Muscle of back (tissue), 11 donors: ENCODE data around the gene PPM1H. TPM values are rescaled to one million over a fixed set of nuclear protein-coding genes. Genes with fewer than 3 reads are reported as not detected.
"Not testable (repeated sequence)": the region's sequence is repeated elsewhere in the genome, so short reads cannot be mapped to it uniquely, and the experiment has no call there.

ENCODE experiments used
- DNase-seq, 3 donors: peaks; one replicate each; pipeline versions ENCODE4 v3.0.0 to v3.0.0-alpha.2; 2013
- polyA plus RNA-seq, 10 donors: library from polyadenylated mRNA; unstranded; fragments of 120-200 nt; gene quantifications; one replicate each; pipeline ENCODE4 v1.2.1, GENCODE V29; 2013; ENCODE audit not compliant: insufficient read length in 10 of 10

The PPM1H gene
- polyA plus RNA-seq, 10 donors, result 2.8 to 4.9 (median 3.5) TPM

GRCh38 chr12:62689042-62689839, 245.7 kb downstream of the PPM1H start:
- DNase-seq, result no peak

DNA sequence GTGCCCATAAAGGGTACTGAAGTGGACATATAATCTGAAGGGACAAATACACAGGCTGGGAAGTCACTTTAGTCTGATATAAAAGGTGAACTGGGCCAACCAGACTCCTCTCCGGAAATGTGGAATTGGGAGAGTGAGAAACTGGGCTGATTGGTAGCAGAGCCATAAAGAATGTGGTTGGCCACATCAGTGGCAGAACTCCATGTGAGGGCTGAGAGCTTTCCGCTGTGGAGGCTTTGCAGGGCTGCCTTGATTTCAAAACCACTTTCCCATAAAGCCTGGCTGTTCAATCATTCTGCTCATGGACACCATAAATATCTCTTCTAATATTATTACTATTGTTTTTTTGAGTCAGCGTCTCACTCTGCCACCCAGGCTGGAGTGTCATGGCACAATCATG, 248.0 kb downstream of the PPM1H start:
- DNase-seq, result no peak

GRCh38 chr12:62684570-62685295, 250.2 kb downstream of the PPM1H start:
- DNase-seq, result peak; percentile 89 to 95 (median 90)

- peak; percentile 94 to 98 (median 96) for DNase-seq
Observed at GRCh38 chr12:62683776-62684569, 251.0 kb downstream of the PPM1H start.

- DNase-seq, result no peak
Observed at GRCh38 chr12:62681306-62681705, 253.6 kb downstream of the PPM1H start.

GRCh38 chr12:62679608-62680007, 255.3 kb downstream of the PPM1H start:
- DNase-seq, result no peak

- DNase-seq, result no peak
Observed at GRCh38 chr12:62677355-62677754, 257.6 kb downstream of the PPM1H start.

GRCh38 chr12:62676521-62677307, 258.2 kb downstream of the PPM1H start:
- DNase-seq, result no peak

- DNase-seq, result no peak
Observed at GRCh38 chr12:62673028-62673815, 261.7 kb downstream of the PPM1H start.

DNA sequence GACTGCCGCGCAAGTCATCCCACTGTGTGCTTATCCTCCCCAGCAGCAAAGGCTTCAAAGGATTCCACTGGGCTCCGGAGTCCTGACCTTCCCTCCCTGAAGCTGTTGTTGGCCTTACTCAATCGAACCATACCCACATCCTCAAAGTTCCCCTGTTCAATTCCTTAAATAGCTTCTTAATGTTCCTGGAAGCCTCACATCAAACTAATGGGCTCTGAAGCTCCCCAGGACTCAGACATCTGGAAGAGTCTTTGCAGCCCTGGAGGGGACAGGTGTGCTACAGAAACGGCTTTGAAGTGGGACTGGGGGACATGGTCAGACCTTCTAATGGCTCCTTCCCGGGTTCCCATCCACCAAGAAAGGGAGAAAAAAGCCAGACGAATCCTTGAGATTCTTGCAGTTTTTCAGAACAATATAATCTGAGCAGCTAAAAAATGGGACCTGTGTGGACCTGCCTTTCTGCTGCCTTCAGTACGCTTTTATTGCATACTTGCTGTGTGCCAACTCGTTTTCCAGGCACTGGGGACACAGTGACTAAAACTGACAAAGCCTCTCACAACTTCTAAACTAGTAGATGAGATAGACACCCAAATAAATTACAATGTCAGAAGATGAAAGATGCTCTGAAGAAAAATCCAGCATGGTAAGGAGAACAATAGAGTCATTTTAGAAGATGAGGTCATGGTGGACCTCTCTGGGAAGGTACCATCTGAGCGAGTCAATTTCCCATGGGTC, 263.8 kb downstream of the PPM1H start:
- no peak for DNase-seq

- DNase-seq, result no peak
Observed at GRCh38 chr12:62668782-62669181, 266.2 kb downstream of the PPM1H start.

GRCh38 chr12:62664951-62665350, 270.0 kb downstream of the PPM1H start:
- not testable (repeated sequence) for DNase-seq

DNA sequence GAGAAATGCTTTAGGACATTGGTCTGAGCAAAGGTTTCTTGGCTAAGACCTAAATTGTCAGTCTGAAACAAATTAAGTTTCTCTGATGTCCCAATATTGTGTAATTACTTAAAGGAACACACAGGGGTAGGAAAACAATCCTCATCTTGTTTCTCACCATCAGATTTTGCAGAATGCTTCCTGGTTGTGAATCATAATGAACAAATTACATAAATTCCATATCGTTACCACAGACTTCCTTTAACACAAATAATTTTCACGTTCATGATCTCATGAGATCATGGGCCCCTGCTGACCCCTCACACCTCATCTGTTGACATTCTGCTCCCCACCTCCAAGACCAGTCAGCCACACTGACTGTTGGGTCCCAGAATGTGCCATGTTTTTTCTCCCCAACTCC, 274.2 kb downstream of the PPM1H start:
- peak in 1 of 3 donors; percentile 67 for DNase-seq

DNA sequence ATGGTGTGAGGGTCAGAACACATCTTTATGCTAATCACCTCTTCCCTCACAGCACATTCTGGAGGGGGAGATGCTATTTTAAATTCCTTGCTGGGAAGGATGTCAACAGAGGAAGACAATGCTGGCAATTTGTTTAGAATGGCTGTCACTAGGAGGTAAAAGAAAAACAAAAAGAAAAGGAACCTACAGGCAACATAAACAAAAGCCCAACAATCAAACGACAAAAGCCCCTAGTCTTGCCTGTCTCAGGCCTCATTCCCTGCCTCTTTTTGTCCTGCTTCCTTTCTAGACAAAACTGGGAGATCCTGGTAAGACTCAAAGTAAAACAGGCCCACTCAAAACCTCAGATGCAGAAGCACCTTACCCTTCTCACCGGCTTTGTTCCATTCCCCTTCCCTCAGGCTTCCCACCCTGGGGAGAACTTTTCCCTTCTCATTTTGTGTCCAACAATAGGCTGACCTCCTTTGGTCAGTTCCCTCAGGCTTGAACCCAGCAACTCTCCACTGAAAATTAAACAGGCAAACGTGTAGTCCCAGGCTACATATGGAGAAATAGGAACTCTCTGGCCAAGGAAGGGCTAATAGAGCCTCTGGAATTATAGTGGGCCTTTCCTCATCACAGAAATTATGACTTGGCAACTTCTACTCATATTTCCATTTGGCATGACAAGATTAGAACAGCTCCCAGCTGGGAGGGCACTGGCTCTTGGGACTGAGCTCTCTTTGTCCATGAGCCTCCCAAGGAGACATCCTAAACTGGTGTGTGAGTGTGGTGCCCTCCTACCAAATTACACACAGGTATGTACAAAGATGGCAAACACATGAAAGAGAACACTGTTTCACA, 275.3 kb downstream of the PPM1H start:
- DNase-seq, result no peak

DNA sequence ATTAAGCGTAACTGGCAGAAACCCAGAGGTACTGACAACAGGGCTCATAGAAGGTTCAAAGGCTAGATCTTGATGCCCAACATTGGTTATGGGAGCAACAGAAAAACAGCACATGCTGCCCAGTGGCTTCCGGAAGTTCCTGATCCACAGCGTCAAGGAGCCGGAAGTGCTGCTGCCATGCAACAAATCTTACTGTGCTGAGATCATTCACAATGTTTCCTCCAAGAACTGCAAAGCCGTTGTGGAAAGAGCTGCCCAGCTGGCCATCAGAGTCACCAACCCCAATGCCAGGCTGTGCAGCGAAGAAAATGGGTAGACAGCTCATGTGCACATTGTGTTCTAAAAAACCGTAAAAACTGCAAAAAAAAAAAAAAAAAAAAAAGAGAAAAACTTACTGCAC, 276.0 kb downstream of the PPM1H start:
- DNase-seq, result no peak

- no peak for DNase-seq
Observed at GRCh38 chr12:62657363-62657632, 277.7 kb downstream of the PPM1H start.

DNA sequence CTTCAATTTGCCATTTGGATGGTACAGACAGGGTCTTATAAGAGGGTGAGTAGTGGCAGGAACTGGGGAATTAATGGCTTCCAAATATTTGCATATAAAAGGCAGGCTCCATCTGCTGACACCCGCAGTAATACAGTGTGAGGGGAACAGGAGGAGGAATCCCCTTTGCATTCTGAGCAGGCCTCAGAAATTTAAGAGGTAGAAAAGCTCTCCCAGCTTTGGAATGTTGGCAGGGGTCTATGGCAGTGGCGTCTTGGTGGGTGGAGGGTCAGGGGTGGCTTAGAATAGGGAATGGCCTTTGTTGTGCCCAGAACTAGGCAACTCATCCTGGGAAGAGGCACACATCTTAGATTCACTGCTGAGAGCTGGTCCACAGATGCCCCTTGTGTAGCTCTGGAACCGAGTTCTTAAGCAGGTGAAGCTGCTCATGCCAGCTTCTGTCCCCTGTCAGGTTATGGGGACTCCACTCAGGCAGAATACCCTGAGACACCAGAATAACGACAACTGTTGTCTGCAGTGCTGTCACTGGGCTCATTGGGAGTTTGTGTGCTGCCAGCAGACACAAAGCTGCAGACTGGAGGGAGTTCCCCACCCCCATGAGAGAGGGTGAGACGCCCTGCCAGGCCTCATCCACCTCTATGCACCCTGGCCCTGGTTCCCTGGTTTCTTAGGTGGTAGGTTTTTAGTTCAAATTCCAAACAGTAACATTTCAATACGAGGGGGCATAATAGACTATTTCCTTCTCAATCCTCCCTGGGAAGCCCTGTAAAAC, 278.2 kb downstream of the PPM1H start:
- DNase-seq, result no peak

DNA sequence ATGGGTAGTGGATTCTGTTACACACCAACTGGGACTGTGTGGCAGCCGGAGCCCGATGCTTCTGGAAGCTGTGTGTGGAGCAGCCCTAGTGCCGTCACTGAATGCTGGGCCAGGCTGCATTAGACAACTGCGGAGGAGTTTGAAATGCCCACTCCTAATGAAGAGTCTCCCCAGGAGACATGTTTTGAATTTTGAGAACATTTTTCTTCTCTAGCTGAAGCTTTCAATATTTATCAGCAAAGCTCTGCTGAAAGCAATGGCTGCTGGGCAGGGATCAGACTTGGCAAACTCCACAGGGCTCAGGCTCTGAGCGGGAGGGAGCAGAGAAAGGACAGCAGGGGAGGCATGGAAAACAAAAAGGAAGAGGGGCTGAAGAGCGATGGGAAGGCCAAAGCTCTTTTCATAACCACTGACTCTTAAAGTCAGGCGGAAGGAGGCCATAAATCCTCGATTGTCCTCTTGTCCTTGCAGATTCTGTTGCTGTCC, 279.2 kb downstream of the PPM1H start:
- peak in 1 of 3 donors; percentile 27 for DNase-seq
